ENCODE results near the gene PRSS16.
A peak's percentile ranks its signal among the peaks of the same experiment; 100 is the strongest.
"Not testable (repeated sequence)": the region's sequence is repeated elsewhere in the genome, so short reads cannot be mapped to it uniquely, and the experiment has no call there.

Gene PRSS16, protein sequence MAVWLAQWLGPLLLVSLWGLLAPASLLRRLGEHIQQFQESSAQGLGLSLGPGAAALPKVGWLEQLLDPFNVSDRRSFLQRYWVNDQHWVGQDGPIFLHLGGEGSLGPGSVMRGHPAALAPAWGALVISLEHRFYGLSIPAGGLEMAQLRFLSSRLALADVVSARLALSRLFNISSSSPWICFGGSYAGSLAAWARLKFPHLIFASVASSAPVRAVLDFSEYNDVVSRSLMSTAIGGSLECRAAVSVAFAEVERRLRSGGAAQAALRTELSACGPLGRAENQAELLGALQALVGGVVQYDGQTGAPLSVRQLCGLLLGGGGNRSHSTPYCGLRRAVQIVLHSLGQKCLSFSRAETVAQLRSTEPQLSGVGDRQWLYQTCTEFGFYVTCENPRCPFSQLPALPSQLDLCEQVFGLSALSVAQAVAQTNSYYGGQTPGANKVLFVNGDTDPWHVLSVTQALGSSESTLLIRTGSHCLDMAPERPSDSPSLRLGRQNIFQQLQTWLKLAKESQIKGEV

GRCh38 chr6:27247133-27247836 lies at the start of gene PRSS16:
TSS of gene PRSS16 (plus strand) at chr6:27247701. CDS start at chr6:27247738, 37 bp downstream.
- DNase-seq (ENCODE audit: low read depth in 2 of 3, low spot score in 1 of 3), result no peak

DNA sequence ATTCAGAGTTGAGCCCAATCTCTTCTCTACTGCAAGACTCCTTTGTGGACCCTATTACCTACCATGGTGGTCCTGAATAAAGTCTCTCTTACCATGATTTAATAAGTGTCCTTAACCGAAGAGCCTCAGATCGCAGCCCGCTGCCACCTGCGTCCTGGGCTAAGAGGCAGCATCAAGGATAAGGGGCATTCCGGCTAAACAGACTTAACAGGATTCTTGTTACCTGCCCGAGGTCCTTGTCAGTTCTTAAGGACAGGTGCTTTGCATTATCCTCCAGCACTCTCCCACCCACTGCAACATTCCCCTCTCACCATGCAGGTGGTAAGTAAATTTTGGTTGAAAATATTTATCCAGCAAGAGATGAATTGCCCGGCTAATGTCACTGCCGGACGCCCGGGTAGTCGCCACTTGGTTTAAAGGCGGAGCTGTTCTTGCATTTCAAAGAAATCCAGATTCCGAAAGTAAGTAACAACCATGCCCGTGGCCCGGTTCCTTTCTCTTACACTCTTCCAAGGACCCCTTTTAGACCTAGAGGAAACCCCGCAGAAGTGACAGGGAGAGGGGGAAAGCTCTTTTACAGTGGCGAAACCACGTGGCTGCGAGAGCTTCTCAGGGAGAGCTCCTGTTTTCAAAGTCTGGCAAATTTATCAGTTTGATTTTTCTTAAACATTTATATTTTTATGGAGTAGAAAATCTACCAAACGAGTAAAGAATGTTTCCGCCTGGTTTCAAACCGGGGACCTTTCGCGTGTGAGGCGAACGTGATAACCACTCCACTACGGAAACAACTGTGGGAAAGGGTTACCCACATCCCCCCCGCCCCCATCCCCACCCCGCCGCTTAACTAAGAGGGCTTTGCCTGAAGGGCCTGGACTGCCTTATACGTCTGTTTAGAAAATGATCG lies 41.9 kb upstream of the PRSS16 start:
- no peak for DNase-seq (ENCODE audit: low read depth in 2 of 3, low spot score in 1 of 3)

- DNase-seq (ENCODE audit: low read depth in 2 of 3, low spot score in 1 of 3), result no peak
Measured at GRCh38 chr6:27206806-27207205, 40.7 kb upstream of the PRSS16 start.

- no peak for DNase-seq (ENCODE audit: low read depth in 2 of 3, low spot score in 1 of 3)
Measured at GRCh38 chr6:27208042-27208441, 39.5 kb upstream of the PRSS16 start.

DNA sequence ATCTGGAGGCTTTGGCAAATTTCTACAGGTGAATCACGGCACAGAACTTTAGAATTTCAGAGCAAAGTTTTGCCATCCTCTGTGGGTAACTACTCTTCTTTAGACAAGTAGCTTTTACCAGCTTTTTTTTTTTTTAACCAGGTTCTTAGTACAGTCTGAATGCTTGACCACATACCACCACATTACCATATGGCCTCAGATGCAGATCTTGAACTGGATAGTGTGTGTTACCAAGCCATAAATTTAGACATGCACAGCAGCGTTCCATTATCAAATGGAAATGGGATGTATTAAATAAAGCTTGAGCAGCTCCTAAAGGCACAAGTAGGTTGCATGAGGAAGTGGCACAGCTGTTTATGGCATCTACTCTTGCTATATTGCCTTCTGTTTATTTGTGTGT lies 38.3 kb upstream of the PRSS16 start:
- no peak for DNase-seq (ENCODE audit: low read depth in 2 of 3, low spot score in 1 of 3)

DNA sequence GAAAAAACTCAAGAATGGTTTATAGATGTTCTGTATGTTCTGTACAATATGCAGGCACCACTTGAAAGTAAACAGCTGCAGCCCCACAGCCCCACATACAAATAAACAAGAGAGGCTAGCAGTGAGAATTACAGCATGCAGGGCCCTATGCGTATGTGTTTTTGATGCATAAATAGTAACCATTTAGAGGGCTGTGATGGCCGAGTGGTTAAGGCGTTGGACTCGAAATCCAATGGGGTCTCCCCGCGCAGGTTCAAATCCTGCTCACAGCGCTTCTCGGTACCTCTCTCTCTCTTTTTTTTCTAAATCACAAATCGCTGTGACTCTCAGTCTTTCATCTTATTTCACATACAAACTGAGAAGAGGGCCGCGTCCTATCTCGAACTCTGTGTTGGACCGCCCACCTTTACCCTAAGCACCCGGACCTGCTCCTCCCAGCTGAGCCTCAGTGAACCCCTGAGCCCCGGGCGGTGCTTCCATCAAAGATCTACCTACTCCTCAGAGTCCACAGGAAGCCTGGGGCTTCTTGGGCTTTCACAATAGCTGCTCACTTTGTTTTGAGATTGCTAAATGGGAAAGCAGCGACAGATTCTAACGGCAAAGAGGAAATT lies 37.7 kb upstream of the PRSS16 start:
- no peak for DNase-seq (ENCODE audit: low read depth in 2 of 3, low spot score in 1 of 3)

GRCh38 chr6:27213091-27213517 lies 34.4 kb upstream of the PRSS16 start:
- not testable (repeated sequence) for DNase-seq (ENCODE audit: low read depth in 2 of 3, low spot score in 1 of 3)

DNA sequence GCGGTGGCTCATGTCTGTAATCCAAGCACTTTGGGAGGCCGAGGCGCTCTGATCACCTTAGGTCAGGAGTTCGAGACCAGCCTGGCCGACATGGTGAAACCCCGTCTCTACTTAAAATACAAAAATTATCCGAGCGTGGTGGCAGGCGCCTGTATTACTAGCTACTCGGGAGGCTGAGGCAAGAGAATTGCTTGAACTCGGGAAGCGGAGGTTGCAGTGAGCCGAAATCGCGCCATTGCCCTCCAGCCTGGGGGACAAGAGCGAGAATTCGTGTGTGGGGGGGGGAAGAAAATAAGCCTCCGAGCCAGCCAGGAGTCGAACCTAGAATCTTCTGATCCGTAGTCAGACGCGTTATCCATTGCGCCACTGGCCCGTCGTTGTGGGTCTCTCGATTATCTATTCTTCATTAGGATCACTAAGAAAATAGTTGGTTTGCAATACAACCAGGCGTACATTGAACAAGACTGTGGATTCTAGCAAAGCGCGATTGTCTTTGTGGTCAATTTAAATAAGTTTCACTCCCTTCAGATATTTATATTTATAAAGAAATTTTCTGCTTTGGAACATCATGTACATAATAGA lies 33.9 kb upstream of the PRSS16 start:
- peak in 1 of 3 donors; percentile 36 for DNase-seq (ENCODE audit: low read depth in 2 of 3, low spot score in 1 of 3)

GRCh38 chr6:27214126-27214601 lies 33.3 kb upstream of the PRSS16 start:
- DNase-seq (ENCODE audit: low read depth in 2 of 3, low spot score in 1 of 3), result no peak

GRCh38 chr6:27216874-27217273 lies 30.6 kb upstream of the PRSS16 start:
- DNase-seq (ENCODE audit: low read depth in 2 of 3, low spot score in 1 of 3), result no peak

- DNase-seq (ENCODE audit: low read depth in 2 of 3, low spot score in 1 of 3), result not testable (repeated sequence)
Measured at GRCh38 chr6:27222971-27223370, 24.5 kb upstream of the PRSS16 start.

GRCh38 chr6:27224729-27225128 lies 22.8 kb upstream of the PRSS16 start:
- no peak for DNase-seq (ENCODE audit: low read depth in 2 of 3, low spot score in 1 of 3)

DNA sequence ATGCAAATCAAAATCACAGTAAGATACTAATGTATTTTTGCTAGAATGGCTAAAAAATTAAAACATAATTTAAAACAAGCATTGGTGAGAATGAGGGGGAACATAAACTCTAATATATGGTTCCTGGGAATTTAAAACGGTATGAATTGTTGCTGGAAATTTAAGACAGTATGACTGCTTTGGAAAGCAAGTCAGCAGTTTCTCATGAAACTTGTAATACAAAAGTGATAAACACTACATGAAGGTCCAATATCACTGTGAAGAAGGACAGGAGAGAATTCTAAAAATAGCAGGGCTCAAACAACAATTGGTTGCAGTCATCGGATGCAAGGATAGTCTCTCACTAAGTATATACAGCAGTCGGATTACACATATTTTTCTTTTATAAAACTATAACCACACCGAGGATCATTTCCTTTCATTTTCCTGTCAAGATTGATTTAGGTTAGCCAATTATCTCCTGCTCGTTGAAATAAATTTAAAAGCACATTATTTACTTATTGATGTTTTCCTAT lies 18.5 kb upstream of the PRSS16 start:
- no peak for DNase-seq (ENCODE audit: low read depth in 2 of 3, low spot score in 1 of 3)

- DNase-seq (ENCODE audit: low read depth in 2 of 3, low spot score in 1 of 3), result no peak
Measured at GRCh38 chr6:27230758-27231111, 16.8 kb upstream of the PRSS16 start.

DNA sequence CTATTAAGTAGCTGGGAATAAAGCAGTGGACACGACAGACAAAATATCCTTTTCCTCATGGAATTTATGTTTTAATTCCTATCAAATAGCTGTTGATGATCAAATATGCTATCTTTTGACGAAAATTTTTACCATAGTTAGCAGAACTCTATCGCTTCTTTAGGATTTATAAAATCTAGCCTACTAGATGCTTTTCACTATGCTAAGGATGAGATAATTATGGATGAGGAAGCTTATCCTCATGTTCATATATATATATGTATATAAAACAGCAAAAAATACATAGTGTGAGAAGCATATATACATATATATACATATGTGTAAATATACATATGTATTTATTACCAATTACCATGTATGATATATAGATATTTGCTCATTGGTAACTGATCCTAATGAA lies 12.9 kb upstream of the PRSS16 start:
- DNase-seq (ENCODE audit: low read depth in 2 of 3, low spot score in 1 of 3), result no peak

DNA sequence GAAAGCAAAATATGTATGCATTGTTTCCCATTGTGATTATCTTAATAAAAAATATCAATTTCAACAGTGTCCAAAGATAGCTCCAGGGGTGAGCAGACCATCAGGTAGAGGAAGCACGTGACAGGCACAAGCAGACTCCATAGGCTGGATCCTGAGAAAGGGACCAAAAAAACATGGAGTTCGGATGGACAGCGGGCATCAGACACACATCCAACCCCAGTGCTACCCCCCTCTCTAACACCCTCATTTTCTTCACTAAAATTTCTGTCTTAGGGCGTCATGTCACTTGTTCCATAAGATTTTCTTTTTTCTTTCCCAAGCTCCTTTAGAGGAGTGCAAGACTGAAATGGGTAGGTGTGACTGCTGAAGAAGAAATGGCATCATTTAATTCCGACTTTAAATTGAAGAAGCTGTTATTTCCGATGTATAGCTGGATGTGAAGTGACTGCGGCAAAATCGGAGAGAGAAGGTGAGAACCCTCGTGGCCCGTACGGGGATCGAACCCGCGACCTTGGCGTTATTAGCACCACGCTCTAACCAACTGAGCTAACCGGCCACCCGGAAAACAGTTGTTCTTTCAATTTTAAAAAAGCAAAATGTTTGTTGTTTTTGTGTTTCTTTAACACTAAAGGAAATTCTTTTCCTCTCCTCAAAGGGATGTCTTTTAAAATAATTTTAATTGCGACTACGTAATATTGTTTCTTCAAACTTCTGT lies 10.3 kb upstream of the PRSS16 start:
- DNase-seq (ENCODE audit: low read depth in 2 of 3, low spot score in 1 of 3), result peak; percentile 34 to 61 (median 58)

- no peak for DNase-seq (ENCODE audit: low read depth in 2 of 3, low spot score in 1 of 3)
Measured at GRCh38 chr6:27238010-27238983, 9.2 kb upstream of the PRSS16 start.

DNA sequence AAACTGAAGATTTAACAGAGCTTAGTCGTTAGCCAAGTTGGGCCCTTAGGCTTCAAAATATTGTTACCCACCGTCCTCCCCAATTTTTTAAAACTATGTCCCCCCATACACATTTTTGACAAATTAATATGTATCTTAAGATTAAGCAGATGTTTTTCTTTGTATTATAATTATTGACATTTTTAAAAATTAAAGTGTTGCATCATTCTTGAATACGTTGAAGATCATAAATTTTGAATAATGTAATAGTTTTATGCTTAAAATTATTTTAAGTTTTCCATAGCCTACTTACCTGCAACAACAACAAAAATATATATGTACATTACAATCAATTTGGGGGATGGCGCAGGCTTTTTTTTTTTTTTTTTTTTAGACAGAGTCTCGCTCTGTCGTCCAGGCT lies 8.2 kb upstream of the PRSS16 start:
- DNase-seq (ENCODE audit: low read depth in 2 of 3, low spot score in 1 of 3), result no peak

Measured in stimulated activated CD4-positive, alpha-beta T cell treated with anti-CD3 and anti-CD28 coated beads, Interleukin-12 subunit alpha, Interleukin-12 subunit beta, amount 100 ng/mL, for 48 hours (primary cell).